Dedifferentiated amniotic fluid mesenchymal stem cell (primary cell): ENCODE measurements around the gene SLC16A1.
"Not testable (repeated sequence)": the region's sequence is repeated elsewhere in the genome, so short reads cannot be mapped to it uniquely, and the experiment has no call there.

Source experiments
- DNase-seq: peaks from one replicate; pipeline ENCODE4 v3.0.0-alpha.2; 2016; ENCODE audit errors: extremely low spot score

Gene SLC16A1

DNA sequence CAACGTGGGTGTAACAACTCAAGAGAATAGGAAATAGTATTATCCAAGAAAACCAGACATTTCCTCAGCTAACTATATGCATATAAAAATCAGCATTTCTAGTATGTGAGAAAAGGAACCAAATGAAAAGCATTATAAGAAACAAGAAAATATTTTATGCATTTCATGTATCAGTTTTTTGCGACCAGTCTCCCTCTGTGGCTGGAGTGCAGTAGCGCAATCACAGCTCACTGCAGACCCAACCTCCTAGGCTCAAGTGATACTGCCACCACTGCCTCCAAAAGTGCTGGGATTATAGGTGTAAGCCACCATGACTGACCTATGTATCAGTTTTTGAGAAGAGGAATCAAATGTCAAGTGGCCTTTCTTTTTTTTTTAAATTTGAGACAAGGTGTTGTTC lies 31.0 kb downstream of the SLC16A1 start:
- DNase-seq: no peak

GRCh38 chr1:112923959-112924349 lies 32.0 kb downstream of the SLC16A1 start:
- DNase-seq: no peak

DNA sequence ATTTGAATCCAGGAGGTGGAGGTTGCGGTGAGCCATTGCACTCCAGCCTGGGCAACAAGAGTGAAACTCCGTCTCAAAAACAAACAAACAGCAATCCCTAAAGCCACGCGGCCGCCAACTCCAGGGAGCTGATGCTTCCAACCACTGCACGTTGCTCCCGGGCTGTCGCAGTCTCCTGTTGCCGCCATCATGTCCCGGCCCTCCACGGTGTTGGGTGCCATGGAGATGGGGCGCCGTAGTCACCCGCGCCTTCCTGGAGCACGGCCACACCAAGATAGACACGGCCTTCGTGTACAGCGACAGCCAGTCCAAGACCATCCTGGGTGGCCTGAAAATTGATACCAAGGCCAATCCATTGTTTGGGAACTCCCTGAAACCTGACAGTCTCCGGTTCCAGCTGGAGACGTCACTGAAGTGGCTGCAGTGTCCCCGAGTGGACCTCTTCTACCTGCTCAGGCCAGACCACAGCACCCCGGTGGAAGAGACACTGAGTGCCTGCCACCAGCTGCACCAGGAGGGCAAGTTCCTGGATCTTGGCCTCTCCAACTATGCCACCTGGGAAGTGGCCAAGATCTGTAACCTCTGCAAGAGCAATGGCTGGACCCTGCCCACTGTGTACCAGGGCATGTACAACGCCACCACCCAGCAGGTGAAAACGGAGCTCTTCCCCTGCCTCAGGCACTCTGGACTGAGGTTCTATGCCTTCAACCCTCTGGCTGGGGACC lies 32.6 kb downstream of the SLC16A1 start:
- DNase-seq: no peak

DNA sequence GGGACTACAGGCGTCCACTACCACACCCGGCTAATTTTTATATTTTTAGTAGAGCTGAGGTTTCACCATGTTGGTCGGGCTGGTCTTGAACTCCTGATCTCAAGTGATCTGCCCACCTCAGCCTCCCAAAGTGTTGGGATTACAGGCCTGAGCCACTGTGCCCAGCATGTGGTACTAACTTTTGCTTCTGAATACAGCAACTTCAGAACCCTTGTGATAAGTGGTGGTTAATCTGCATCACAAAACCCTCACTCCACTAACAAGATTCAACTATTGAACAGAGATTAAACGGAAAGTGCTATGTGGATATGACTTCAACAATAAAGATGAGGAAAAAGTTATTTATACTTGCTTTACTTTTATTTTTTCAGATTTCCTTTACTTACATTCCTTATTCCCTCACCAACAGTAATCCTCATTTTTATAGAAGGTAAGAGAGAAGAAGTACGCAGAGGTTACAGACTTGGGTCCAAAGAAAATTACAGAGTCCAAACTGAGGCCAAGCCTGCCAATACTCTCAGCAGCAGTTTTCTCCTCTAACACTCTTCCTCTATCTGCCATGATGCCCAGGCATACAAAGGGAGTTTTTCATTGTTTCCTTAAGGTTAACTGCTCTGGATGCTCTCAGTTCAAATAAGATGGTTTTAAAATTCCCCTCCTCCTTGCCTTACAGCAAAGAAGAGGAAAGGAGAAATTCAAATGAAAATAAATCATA lies 44.3 kb downstream of the SLC16A1 start:
- DNase-seq: no peak

DNA sequence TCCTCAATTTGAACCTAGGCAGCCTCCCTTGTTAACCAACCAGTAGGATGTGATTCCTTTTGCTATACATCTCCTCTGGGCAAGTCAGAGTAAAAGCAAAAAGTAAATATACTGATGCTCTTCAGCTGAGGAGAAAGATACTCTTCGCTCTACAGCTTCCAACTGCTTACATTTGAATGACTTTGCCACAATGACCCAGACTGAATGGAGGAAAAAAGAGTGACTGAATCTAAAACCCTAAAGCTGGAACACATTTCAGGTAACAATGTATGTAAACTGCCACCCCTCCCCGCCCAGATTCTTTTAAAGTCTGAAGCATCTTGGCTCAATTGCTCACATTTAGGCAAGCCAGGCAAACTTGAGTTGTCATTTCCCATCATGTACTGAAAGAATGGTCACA lies 46.1 kb downstream of the SLC16A1 start:
- no peak for DNase-seq

DNA sequence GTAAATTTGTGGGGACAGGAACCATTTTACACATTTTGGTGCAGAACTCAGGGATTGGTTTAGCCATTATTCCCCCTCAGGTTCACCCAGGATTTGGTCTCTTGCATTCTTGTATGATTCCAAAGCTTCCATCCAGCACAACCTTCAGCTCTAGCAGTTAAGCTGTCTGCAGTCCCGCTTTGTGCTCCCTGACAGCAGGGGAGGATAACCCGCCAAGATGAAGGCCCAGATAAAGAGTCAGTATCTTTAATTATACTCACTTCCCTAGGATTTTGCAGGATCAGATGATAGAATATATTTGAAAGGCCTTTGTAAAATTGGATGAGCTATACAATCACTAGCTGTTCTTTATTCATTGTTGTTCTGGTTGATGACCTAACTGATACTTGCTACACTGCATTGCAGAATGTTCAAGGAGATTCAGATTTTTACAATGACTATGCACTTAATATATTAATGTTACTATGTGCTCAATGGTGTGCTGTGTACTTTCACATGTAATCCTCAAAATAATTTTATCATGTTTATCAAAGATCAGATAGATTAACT lies 49.8 kb downstream of the SLC16A1 start:
- DNase-seq: no peak

GRCh38 chr1:112905395-112906149 lies 50.4 kb downstream of the SLC16A1 start:
- no peak for DNase-seq

DNA sequence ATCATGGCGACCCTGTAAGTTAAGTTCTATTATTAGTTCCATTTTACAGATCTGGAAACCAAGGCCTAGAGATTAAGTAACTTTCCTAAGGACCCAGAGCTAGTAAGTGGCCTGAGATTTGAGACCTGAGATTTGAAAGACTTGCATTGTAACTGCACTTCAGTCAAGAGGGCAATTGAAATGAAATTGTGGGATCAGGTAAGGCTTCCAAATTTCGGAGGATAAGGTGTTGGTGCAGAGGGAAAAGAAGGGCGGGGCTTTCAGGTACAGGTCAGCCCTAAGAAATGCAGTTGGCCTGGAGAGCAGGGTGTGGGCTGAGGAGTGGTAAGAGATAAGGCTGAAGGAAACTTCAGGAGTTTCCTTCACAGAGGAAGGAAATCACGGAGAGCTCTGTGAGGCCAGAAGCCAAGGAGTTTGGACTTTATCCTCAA lies 51.1 kb downstream of the SLC16A1 start:
- DNase-seq: no peak

GRCh38 chr1:112904071-112904830 lies 51.7 kb downstream of the SLC16A1 start:
- DNase-seq: no peak

DNA sequence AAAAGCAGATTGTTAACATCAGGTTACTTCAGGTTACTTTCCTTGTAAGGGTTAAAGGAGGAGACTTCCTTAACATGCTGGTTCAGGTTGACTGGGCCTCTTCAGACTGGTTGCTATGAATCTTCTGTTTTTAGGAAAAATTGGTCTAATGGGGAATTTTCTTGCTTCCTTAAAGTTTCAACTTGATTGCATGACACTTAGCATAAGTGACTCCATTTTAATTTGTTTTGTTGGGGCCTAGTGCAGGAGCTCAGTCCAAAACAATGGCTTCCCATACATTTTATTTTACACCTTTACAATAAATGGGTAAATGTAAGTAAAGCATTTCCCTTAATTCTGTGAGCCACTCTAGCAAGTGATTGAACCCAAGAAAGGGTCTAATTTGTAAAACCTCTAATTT lies 53.8 kb downstream of the SLC16A1 start:
- DNase-seq: no peak

GRCh38 chr1:112901387-112901786 lies 54.6 kb downstream of the SLC16A1 start:
- DNase-seq: no peak

- no peak for DNase-seq
These were observed 59.2 kb downstream of the SLC16A1 start for GRCh38 chr1:112896783-112897182.

GRCh38 chr1:112894561-112895011 lies 61.4 kb downstream of the SLC16A1 start:
- no peak for DNase-seq

GRCh38 chr1:112894010-112894292 lies 62.0 kb downstream of the SLC16A1 start:
- DNase-seq: no peak

DNA sequence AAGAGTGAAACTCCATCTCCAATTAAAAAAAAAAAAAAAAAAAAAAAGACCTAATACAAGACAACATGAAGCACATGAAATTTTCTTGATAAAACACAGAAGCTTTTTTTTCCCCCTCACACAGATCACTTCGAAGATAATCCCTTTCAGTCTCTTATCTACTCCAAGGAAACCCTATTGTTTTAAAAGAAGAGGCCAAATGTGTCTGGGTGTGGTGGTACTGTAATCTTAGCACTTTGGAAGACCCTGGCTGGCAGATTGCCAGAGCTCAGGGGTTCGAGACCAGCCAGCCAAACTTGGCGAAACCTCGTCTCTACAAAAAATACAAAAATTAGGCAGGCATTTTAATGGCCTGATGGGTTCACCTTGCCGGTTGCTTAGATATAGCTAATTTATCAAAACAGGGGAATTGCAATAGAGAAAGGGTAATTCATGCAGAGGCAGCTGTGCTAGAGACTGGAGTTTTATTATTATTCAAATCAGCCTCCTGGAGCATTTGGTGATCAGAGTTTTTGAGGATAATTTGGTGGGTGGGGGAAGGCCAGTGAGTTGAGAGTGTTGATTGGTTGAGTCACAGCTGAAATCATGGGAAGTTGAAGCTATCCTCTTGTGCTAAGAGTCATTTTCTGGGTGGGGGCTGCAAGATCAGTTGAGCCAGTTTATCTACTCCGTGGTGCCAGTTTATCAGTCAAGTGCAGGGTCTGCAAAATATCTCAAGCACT lies 62.5 kb downstream of the SLC16A1 start:
- DNase-seq: no peak

DNA sequence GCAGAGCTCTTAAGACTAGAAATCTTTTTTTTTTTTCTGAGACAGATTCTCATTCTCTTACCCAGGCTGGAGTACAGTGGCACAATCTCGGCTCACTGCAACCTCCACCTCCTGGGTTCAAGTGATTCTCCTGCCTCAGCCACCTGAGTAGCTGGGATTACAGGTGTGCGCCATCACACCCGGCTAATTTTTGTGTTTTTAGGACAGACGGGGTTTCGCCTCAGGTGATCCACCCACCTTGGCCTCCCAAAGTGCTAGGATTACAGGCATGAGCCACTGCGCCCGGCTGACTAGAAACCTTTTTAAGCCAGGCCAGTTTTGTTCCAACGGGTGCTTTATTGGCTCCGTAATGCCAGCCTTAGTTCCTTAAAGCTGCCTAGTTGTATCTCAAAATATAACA lies 66.1 kb downstream of the SLC16A1 start:
- not testable (repeated sequence) for DNase-seq

GRCh38 chr1:112889052-112889768 lies 66.8 kb downstream of the SLC16A1 start:
- no peak for DNase-seq

DNA sequence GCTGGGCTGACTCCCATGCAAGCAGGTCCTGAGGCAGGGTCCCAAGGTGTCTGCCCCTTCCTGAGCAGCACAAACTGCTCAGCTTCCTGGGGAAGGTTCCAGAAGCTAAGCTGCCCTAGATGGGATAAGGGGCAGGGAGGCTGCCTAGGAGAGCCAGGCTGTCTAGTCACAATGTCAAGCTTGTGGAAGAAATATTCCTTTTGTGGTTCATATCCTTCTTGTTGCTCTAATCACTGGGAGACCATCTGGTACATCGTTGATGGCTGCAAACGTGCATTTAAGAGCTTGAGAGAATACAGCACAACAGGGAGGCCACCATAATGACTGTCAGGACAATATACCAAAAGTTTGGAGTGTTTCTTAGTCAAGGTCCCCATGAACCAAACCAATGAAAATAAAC lies 67.4 kb downstream of the SLC16A1 start:
- DNase-seq: no peak

DNA sequence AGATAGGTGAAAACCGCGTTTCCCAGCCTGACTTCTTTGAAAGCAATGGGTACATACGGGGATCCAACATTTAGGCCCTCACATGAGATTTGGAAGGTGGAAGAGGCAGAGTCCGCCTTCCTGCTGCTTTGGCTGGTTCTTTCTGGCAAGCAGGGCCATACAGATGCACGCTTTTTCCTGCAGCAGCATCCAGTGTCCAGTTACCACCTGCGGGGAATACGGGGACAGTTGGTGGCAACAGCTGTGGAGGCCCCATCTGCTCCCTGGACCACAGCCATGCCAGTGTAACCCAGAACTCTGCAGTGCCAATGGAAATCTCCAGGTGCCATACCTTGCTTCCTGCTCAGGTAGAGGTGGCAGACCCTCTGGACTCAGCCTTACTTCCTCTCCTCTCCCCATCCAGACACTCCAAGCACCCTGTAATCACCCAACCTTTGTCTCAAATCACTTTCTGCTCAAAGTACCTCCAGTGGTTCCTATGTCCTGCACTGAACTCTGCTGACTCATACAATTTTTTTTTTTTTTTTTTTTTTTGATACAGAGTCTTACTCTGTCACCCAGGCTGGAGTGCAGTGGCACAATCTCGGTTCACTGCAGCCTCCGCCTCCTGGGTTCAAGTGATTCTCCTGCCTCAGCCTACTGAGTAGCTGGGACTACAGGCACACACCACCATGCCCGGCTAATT lies 68.3 kb downstream of the SLC16A1 start:
- DNase-seq: no peak

DNA sequence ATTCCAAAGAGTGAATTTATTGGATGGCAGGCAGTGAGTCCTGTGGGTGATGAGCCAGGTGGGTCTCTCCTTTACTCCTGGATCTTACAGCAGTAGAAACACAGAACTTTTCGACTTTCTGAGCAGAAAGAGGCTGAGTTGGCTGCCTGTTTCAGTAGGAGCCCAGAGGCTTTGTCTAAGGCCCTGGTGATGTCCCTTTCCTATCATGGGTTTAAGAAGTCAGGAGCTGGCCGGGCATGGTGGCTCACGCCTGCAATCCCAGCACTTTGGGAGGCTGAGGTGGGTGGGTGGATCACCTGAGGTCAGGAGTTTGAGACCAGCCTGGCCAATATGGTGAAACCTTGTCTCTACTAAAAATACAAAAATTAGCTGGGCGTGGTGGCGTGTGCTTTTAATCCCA lies 71.0 kb downstream of the SLC16A1 start:
- not testable (repeated sequence) for DNase-seq
